ENCODE data around the gene RNF148. TPM values are rescaled to one million over a fixed set of nuclear protein-coding genes. Genes with fewer than 3 reads are reported as not detected.

Gene RNF148
- total and polyA plus RNA-seq, 9 of the 15 experiments (the other 6 are each of a cell fraction or from before 2014, with no cell fraction given) = not detected

- FAIRE-seq (no peak), ATAC-seq (no peak), DNase-seq (ENCODE audit: extremely low read depth in 1 of 4, low spot score in 3 of 4) (no peak)
- in situ Hi-C loops (cut with MboI) (no loop called here), intact Hi-C loops (cut with micrococcal nuclease) (no loop called here)
- Histone ChIP-seq H3K9me1 (ENCODE audit: control insufficient read depth, insufficient read depth, low read length) (no peaks in the 10 kb centered on the region), H3K4me2 (ENCODE audit: insufficient read depth, low read length) (no peak overlapping the region), H3K79me2 (ENCODE audit: control insufficient read depth, insufficient read depth, low read length) (no peaks in the 10 kb centered on the region), H3K9ac (ENCODE audit: insufficient read depth in 1 of 2, low read depth in 2 of 2, low read length in 2 of 2) (no peak overlapping the region), H3K4me1 (replicated peaks in 1 of 2; ENCODE audit: control insufficient read depth in 2 of 2, insufficient read depth in 2 of 2, low read length in 2 of 2) (no peaks in the 10 kb centered on the region), H4K20me1 (replicated peaks; ENCODE audit: control insufficient read depth, insufficient read depth, low read length) (no peaks in the 10 kb centered on the region), H3K27me3 (ENCODE audit: control insufficient read depth in 2 of 2, insufficient read depth in 2 of 2, low read length in 2 of 2) (no peaks in the 10 kb centered on the region), H3K27ac (ENCODE audit: extremely low read depth, low read depth, low read length) (no peak overlapping the region), H3K4me3 (no peak overlapping the region), H3K36me3 (ENCODE audit: control insufficient read depth, insufficient read depth, low read length) (no peaks in the 10 kb centered on the region), H3K9me3 (replicated peaks; ENCODE audit: control insufficient read depth, insufficient read depth, low read depth, low read length) (0 out of 2 replicates have a peak, but pooled peaks cover 4% of the 10 kb centered on the region), H2AFZ (ENCODE audit: low read depth, low read length) (no peak overlapping the region)
- BruUV-seq (replicated peaks) = no TSS peak
- ChIA-PET CTCF (ENCODE audit: low intra/inter-chr PET ratio) (no interaction called here), POLR2A (no interaction called here)
- WGBS (ENCODE audit: insufficient coverage, low coverage, missing lambda C conversion rate) = 0% methylated on average over 4 of the region's 4 CpGs
- TF ChIP-seq TFE3 (CRISPR knock-in tag; IDR thresholded peaks at IDR 0.05) (no peak), MAFF (IDR thresholded peaks at IDR 0.05; ENCODE audit: low read length) (no peak), BACH1 (tag; IDR thresholded peaks at IDR 0.05) (no peak), ZNF408 (CRISPR knock-in tag; IDR thresholded peaks at IDR 0.05; ENCODE audit: low read depth) (no peak), POLR2AphosphoS2 (IDR thresholded peaks at IDR 0.05; ENCODE audit: low read length) (no peak), SRSF3 (IDR thresholded peaks at IDR 0.05; ENCODE audit: insufficient read depth, low read length) (no peak), L3MBTL2 (IDR thresholded peaks at IDR 0.05) (no peak), LARP7 (IDR thresholded peaks at IDR 0.05) (no peak), MCM7 (IDR thresholded peaks at IDR 0.05) (no peak), ZNF707 (CRISPR knock-in tag; conservative IDR thresholded peaks at IDR 0.05) (no peak)
- TF ChIP-seq, protein P1, sequence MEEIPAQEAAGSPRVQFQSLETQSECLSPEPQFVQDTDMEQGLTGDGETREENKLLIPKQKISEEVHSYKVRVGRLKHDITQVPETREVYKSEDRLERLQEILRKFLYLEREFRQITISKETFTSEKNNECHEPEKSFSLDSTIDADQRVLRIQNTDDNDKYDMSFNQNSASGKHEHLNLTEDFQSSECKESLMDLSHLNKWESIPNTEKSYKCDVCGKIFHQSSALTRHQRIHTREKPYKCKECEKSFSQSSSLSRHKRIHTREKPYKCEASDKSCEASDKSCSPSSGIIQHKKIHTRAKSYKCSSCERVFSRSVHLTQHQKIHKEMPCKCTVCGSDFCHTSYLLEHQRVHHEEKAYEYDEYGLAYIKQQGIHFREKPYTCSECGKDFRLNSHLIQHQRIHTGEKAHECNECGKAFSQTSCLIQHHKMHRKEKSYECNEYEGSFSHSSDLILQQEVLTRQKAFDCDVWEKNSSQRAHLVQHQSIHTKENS (CRISPR knock-in tag; IDR thresholded peaks at IDR 0.05) = no peak
- TF ChIP-seq, protein P2, sequence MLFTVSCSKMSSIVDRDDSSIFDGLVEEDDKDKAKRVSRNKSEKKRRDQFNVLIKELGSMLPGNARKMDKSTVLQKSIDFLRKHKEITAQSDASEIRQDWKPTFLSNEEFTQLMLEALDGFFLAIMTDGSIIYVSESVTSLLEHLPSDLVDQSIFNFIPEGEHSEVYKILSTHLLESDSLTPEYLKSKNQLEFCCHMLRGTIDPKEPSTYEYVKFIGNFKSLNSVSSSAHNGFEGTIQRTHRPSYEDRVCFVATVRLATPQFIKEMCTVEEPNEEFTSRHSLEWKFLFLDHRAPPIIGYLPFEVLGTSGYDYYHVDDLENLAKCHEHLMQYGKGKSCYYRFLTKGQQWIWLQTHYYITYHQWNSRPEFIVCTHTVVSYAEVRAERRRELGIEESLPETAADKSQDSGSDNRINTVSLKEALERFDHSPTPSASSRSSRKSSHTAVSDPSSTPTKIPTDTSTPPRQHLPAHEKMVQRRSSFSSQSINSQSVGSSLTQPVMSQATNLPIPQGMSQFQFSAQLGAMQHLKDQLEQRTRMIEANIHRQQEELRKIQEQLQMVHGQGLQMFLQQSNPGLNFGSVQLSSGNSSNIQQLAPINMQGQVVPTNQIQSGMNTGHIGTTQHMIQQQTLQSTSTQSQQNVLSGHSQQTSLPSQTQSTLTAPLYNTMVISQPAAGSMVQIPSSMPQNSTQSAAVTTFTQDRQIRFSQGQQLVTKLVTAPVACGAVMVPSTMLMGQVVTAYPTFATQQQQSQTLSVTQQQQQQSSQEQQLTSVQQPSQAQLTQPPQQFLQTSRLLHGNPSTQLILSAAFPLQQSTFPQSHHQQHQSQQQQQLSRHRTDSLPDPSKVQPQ (CRISPR knock-in tag; IDR thresholded peaks at IDR 0.05; ENCODE audit: borderline replicate concordance) = no peak
- TF ChIP-seq, protein P3, sequence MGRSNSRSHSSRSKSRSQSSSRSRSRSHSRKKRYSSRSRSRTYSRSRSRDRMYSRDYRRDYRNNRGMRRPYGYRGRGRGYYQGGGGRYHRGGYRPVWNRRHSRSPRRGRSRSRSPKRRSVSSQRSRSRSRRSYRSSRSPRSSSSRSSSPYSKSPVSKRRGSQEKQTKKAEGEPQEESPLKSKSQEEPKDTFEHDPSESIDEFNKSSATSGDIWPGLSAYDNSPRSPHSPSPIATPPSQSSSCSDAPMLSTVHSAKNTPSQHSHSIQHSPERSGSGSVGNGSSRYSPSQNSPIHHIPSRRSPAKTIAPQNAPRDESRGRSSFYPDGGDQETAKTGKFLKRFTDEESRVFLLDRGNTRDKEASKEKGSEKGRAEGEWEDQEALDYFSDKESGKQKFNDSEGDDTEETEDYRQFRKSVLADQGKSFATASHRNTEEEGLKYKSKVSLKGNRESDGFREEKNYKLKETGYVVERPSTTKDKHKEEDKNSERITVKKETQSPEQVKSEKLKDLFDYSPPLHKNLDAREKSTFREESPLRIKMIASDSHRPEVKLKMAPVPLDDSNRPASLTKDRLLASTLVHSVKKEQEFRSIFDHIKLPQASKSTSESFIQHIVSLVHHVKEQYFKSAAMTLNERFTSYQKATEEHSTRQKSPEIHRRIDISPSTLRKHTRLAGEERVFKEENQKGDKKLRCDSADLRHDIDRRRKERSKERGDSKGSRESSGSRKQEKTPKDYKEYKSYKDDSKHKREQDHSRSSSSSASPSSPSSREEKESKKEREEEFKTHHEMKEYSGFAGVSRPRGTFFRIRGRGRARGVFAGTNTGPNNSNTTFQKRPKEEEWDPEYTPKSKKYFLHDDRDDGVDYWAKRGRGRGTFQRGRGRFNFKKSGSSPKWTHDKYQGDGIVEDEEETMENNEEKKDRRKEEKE (IDR thresholded peaks at IDR 0.05; ENCODE audit: borderline replicate concordance in 1 of 2, control insufficient read depth in 1 of 2, low read depth in 2 of 2, low read length in 1 of 2) = no peak
- TF ChIP-seq, protein P4, sequence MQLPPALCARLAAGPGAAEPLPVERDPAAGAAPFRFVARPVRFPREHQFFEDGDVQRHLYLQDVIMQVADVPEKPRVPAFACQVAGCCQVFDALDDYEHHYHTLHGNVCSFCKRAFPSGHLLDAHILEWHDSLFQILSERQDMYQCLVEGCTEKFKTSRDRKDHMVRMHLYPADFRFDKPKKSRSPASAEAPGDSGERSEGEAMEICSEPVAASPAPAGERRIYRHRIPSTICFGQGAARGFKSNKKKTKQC (CRISPR knock-in tag; IDR thresholded peaks at IDR 0.05) = no peak
Observed at GRCh38 chr7:122719010-122719578, 16.4 kb upstream of the RNF148 start.
